GM23248 (cell line): Measurements from ENCODE around the gene RSPH1.

Experiments
- EZH2 ChIP-seq: fragments of 200-600 bp; sonication (generic); IDR thresholded peaks from 2 replicates; pipeline ENCODE4 v1.6.1; 2018; ENCODE audit warnings: antibody characterized with exemption, mild to moderate bottlenecking; ENCODE audit not compliant: insufficient read depth, poor library complexity, severe bottlenecking
- EZH2phosphoT487 ChIP-seq: fragments of 200-600 bp; sonication (generic); IDR thresholded peaks from 2 replicates; pipeline ENCODE4 v1.6.1; 2018; ENCODE audit warnings: antibody characterized with exemption, moderate library complexity, mild to moderate bottlenecking, low read depth; ENCODE audit not compliant: insufficient read depth

DNA sequence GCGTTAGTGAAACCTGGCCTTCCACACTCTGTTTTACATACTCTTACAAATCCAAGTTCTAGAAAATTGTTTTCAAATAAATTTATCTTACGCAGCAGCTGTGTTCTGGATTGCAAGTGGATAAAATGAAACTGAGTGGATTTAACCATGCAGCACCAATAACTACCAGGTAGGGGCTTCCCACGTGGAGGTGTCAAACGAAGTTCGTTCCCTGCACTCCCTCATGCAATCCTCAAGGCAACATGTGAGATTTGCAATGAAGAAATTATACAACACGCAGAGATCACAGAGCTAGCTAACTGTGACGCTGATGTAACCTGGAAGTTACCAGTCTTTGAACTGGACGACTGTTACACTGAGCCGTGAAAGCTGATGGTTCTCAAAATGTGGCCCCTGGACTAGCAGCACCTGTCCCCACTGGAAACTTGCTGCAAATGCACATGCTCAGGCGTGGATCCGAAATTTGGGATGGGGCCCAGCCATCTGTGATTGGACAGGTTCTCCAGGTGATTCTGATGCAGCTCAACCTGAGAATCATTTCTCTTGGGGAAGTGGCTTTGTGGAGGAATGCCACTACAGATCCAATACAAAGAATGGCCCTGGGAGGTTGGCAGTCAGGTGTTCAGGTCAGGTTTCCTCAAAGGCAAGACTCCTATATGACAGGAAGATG lies 36.3 kb downstream of the RSPH1 start:
- TF ChIP-seq EZH2 (no peak), EZH2phosphoT487 (no peak)
